Liver (tissue), 9 donors: ENCODE data around the gene GPR183. TPM values are rescaled to one million over a fixed set of nuclear protein-coding genes. Genes with fewer than 3 reads are reported as not detected.
A peak's percentile ranks its signal among the peaks of the same experiment; 100 is the strongest.

Source experiments
- DNase-seq: peaks from one replicate; pipeline ENCODE4 v3.0.0-alpha.2; 2017; ENCODE audit warnings: low spot score
- H3K27ac ChIP-seq, 2 donors: one replicate each; pipeline ENCODE4 v1.7.0; 2013; ENCODE audit warnings: inconsistent platforms in 2 of 2, low read length in 2 of 2, control low read depth in 1 of 2, low read depth in 1 of 2, mild to moderate bottlenecking in 1 of 2
- H3K27me3 ChIP-seq, 4 donors: one replicate each; pipeline versions ENCODE4 v1.6.1 to v1.7.0; 2013; ENCODE audit warnings: low read length in 3 of 4, inconsistent platforms in 1 of 4, mild to moderate bottlenecking in 1 of 4, moderate library complexity in 1 of 4; ENCODE audit not compliant: control insufficient read depth in 4 of 4, insufficient read depth in 4 of 4
- H3K36me3 ChIP-seq, 4 donors: one replicate each; pipeline versions ENCODE4 v1.6.1 to v1.7.0; 2013; ENCODE audit warnings: low read length in 3 of 4, mild to moderate bottlenecking in 3 of 4, low read depth in 1 of 4, moderate library complexity in 1 of 4; ENCODE audit not compliant: control insufficient read depth in 4 of 4, insufficient read depth in 3 of 4
- H3K4me1 ChIP-seq, 4 donors: one replicate each; pipeline versions ENCODE4 v1.6.1 to v1.7.0; 2013; ENCODE audit warnings: low read length in 3 of 4, mild to moderate bottlenecking in 3 of 4, moderate library complexity in 1 of 4; ENCODE audit not compliant: control insufficient read depth in 4 of 4, insufficient read depth in 4 of 4
- H3K4me3 ChIP-seq, 3 donors: one replicate each; pipeline versions ENCODE4 v1.6.1 to v1.7.0; 2013; ENCODE audit warnings: low read length in 3 of 3, control low read depth in 1 of 3, low read depth in 1 of 3, mild to moderate bottlenecking in 1 of 3
- H3K9ac ChIP-seq, 2 donors: one replicate each; pipeline ENCODE4 v1.7.0; 2013; ENCODE audit warnings: low read length in 2 of 2, mild to moderate bottlenecking in 2 of 2, moderate library complexity in 2 of 2, control low read depth in 1 of 2, low read depth in 1 of 2
- H3K9me3 ChIP-seq, 4 donors: one replicate each; pipeline versions ENCODE4 v1.6.1 to v1.7.0; 2013; ENCODE audit warnings: low read length in 3 of 4; ENCODE audit not compliant: control insufficient read depth in 4 of 4
- CTCF ChIP-seq: fragments of 150-350 bp; IDR thresholded peaks from 2 replicates; pipeline ENCODE4 v1.5.1; 2017; ENCODE audit warnings: improper control_type of control experiment, low read depth, low read length; ENCODE audit not compliant: missing input control
- FOXA2 ChIP-seq: IDR thresholded peaks from 2 replicates; pipeline ENCODE4 v1.6.1; 2016; ENCODE audit warnings: antibody characterized with exemption
- HNF4G ChIP-seq: IDR thresholded peaks from 2 replicates; pipeline ENCODE4 v1.6.1; 2016; ENCODE audit warnings: antibody characterized with exemption
- NR2F2 ChIP-seq: IDR thresholded peaks from 2 replicates; pipeline ENCODE4 v1.6.1; 2016; ENCODE audit warnings: antibody characterized with exemption
- RXRA ChIP-seq, 2 donors: IDR thresholded peaks; 2 replicates each; pipeline ENCODE4 v1.6.1; 2017 to 2018; ENCODE audit warnings: antibody characterized with exemption in 2 of 2, mild to moderate bottlenecking in 1 of 2
- SP1 ChIP-seq: IDR thresholded peaks from 2 replicates; pipeline ENCODE4 v1.6.1; 2018; ENCODE audit warnings: antibody characterized with exemption, mild to moderate bottlenecking
- TAF1 ChIP-seq: conservative IDR thresholded peaks from 2 replicates; pipeline ENCODE4 v1.6.1; 2016; ENCODE audit warnings: antibody characterized with exemption, mild to moderate bottlenecking
- YY1 ChIP-seq: IDR thresholded peaks from 2 replicates; pipeline ENCODE4 v1.6.1; 2016; ENCODE audit warnings: antibody characterized with exemption, mild to moderate bottlenecking
- ZBTB33 ChIP-seq: IDR thresholded peaks from 2 replicates; pipeline ENCODE4 v1.6.1; 2016; ENCODE audit warnings: antibody characterized with exemption
- WGBS: extraction: QIAGEN DNeasy Blood & Tissue Kit; methylation state at CpG from one replicate; pipeline ENCODE4 v1.1.7; 2013; 5-methylcytosine and 5-hydroxymethylcytosine counted together
- polyA plus RNA-seq, 2 donors: library from polyadenylated mRNA; stranded (reverse) in 1 of 2; unstranded in 1 of 2; fragments of 200-250 nt in 1 of 2; fragments of >200 nt in 1 of 2; fragmentation: Nextera tagmentation in 1 of 2; extraction: Ambion mirVana in 1 of 2; gene quantifications; one replicate each; pipeline versions ENCODE4 v1.2.1 to v1.2.3, GENCODE V29; 2013 to 2015
- total RNA-seq, 2 donors: library from RNA; depleted of rRNA; stranded (reverse); fragments of >200 nt; gene quantifications; one replicate each; pipeline ENCODE4 v1.2.3, GENCODE V29; 2014
- TF ChIP-seq, protein P1 (sequence below): IDR thresholded peaks from 2 replicates; pipeline ENCODE4 v1.6.1; 2016; ENCODE audit warnings: antibody characterized with exemption
- TF ChIP-seq, protein P2 (sequence below): IDR thresholded peaks from 2 replicates; pipeline ENCODE4 v1.6.1; 2016; ENCODE audit warnings: antibody characterized with exemption
- TF ChIP-seq, protein P3 (sequence below): IDR thresholded peaks from 2 replicates; pipeline ENCODE4 v1.6.1; 2016; ENCODE audit warnings: antibody characterized with exemption, mild to moderate bottlenecking
- donor health status: healthy.
- donor health status: healthy.
- donor health status: healthy.
- donor health status: healthy.
- donor health status: healthy.

GPR183 gene
- total and polyA plus RNA-seq, 4 donors, result 0.89 to 4.3 (median 2.9) TPM

DNA sequence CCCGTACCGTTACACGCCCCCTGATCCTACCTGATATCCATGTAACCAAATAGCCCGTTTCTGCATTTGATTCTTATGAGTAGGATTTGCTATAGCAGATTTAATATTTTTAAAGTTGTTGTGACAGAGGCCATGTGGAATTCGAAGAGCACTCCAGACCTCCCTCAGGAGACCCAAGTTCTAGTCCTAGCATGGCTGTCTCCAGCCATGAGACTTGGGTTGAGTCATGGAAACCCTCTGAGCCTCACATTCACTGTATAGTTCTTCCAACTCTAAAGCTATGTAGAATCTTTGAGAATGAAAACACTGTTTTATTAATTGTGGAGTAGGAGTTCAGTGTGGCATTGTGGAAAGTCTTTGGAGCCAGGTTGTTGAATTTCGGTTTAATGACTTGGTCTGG lies 8.0 kb upstream of the GPR183 start:
- Histone ChIP-seq H3K4me3 (no peak overlapping the region), H3K4me1 (peaks cover 0 to 11% (median 1%) of the 10 kb centered on the region in 4 donors), H3K36me3 (peaks cover 0 to 6% (median 0%) of the 10 kb centered on the region in 4 donors), H3K27me3 (no peaks in the 10 kb centered on the region), H3K9ac (no peak overlapping the region), H3K27ac (no peak overlapping the region), H3K9me3 (no peaks in the 10 kb centered on the region)
- WGBS, result 91% methylated on average over 6 of the region's 6 CpGs
- DNase-seq, result no peak
- TF ChIP-seq, protein P1, sequence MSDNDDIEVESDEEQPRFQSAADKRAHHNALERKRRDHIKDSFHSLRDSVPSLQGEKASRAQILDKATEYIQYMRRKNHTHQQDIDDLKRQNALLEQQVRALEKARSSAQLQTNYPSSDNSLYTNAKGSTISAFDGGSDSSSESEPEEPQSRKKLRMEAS, result no peak
- TF ChIP-seq HNF4G (no peak), RXRA (IDR thresholded peaks at IDR 0.05) (no peak), SP1 (no peak), FOXA2 (no peak), ZBTB33 (no peak), TAF1 (no peak), NR2F2 (no peak), YY1 (no peak)

DNA sequence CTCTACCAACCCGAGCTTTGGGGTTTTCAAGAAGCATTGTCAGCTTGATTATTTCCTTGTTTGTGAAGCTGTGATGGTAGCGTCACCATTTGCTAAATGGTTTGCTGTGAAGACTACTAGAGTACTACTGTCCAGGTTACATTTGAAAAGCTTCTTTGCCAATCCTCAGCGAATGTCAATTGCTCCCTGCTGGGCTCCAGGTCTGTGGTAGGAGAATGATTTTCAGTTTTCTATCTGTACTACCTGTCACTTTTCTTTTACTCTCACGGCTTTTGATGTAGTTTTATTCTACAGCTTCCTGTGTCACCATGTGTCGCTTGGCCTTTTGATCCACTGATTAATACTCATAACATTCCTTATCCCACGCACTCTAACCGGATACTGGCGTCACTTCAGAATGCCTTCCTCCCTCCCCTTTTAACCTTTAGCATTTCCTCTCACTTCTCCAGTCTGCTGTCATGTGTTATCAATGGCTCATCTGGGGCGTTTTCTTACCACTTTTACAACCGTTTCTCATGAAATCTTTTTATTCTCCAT lies 7.5 kb upstream of the GPR183 start:
- TF ChIP-seq NR2F2, result peak; percentile 80
- TF ChIP-seq CTCF, result no peak
- TF ChIP-seq, protein P2, sequence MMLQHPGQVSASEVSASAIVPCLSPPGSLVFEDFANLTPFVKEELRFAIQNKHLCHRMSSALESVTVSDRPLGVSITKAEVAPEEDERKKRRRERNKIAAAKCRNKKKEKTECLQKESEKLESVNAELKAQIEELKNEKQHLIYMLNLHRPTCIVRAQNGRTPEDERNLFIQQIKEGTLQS, result no peak
- TF ChIP-seq, protein P3, sequence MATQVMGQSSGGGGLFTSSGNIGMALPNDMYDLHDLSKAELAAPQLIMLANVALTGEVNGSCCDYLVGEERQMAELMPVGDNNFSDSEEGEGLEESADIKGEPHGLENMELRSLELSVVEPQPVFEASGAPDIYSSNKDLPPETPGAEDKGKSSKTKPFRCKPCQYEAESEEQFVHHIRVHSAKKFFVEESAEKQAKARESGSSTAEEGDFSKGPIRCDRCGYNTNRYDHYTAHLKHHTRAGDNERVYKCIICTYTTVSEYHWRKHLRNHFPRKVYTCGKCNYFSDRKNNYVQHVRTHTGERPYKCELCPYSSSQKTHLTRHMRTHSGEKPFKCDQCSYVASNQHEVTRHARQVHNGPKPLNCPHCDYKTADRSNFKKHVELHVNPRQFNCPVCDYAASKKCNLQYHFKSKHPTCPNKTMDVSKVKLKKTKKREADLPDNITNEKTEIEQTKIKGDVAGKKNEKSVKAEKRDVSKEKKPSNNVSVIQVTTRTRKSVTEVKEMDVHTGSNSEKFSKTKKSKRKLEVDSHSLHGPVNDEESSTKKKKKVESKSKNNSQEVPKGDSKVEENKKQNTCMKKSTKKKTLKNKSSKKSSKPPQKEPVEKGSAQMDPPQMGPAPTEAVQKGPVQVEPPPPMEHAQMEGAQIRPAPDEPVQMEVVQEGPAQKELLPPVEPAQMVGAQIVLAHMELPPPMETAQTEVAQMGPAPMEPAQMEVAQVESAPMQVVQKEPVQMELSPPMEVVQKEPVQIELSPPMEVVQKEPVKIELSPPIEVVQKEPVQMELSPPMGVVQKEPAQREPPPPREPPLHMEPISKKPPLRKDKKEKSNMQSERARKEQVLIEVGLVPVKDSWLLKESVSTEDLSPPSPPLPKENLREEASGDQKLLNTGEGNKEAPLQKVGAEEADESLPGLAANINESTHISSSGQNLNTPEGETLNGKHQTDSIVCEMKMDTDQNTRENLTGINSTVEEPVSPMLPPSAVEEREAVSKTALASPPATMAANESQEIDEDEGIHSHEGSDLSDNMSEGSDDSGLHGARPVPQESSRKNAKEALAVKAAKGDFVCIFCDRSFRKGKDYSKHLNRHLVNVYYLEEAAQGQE, result no peak
- no peak for DNase-seq
- Histone ChIP-seq H3K27ac (no peak overlapping the region), H3K9ac (no peak overlapping the region), H3K4me3 (no peak overlapping the region), H3K36me3 (peaks cover 0 to 5% (median under 1%) of the 10 kb centered on the region in 4 donors), H3K27me3 (no peaks in the 10 kb centered on the region), H3K4me1 (peaks cover 0 to 11% (median 1%) of the 10 kb centered on the region in 4 donors), H3K9me3 (no peaks in the 10 kb centered on the region)
- 75% methylated on average over 10 of the region's 10 CpGs for WGBS
